ENCODE results near the gene GPA33. TPM values are rescaled to one million over a fixed set of nuclear protein-coding genes. Genes with fewer than 3 reads are reported as not detected.

GPA33 gene
- total RNA-seq, 3 donors from 2014 or later (not counting 1 experiment from before 2014, with no cell fraction given) = 2.9 to 4.6 (median 4.5) TPM

GRCh38 chr1:167081594-167082156 is 8.5 kb downstream of the GPA33 start:
- DNase-seq (no peak), ATAC-seq (no peak)
- Mint-ChIP-seq H3K27me3 (ENCODE audit: low read depth in 2 of 2) (peaks cover 0 to 8% of the 10 kb centered on the region in 2 donors), H3K4me3 (no peak overlapping the region), H3K36me3 (no peaks in the 10 kb centered on the region), H3K27ac (no peak overlapping the region), H3K9me3 (no peaks in the 10 kb centered on the region), H3K4me1 (peaks cover 30 to 49% of the 10 kb centered on the region in 2 donors)
- H3K4me1 ChIP-seq (ENCODE audit: control insufficient read depth, insufficient read depth, low read length) = peaks cover 18% of the 10 kb centered on the region
- no peaks in the 10 kb centered on the region for H3K9me3 ChIP-seq (ENCODE audit: control insufficient read depth, insufficient read depth, low read length)
- H3K36me3 ChIP-seq (ENCODE audit: control insufficient read depth, insufficient read depth, low read length) = no peaks in the 10 kb centered on the region
- intact Hi-C loops (cut with micrococcal nuclease) = no loop called here
- no peak for TF ChIP-seq CTCF (IDR thresholded peaks at IDR 0.05)
- H3K4me3 ChIP-seq (ENCODE audit: low read length) = no peak overlapping the region
- H3K27me3 ChIP-seq (ENCODE audit: control insufficient read depth, insufficient read depth, low read length) = no peaks in the 10 kb centered on the region
- no peak overlapping the region for H3K27ac ChIP-seq (ENCODE audit: low read length)
- 90% methylated on average over 6 of the region's 8 CpGs for WGBS (ENCODE audit: insufficient coverage)

GRCh38 chr1:167077868-167078210 is 12.3 kb downstream of the GPA33 start:
- H3K27me3 ChIP-seq (ENCODE audit: control insufficient read depth, insufficient read depth, low read length) = no peaks in the 10 kb centered on the region
- H3K9me3 ChIP-seq (ENCODE audit: control insufficient read depth, insufficient read depth, low read length) = no peaks in the 10 kb centered on the region
- Mint-ChIP-seq H3K27ac (peak overlapping the region; percentile 71 to 73), H3K36me3 (no peaks in the 10 kb centered on the region), H3K9me3 (no peaks in the 10 kb centered on the region), H3K4me3 (peak overlapping the region; percentile 80), H3K27me3 (ENCODE audit: low read depth in 2 of 2) (peaks cover 0 to 8% of the 10 kb centered on the region in 2 donors), H3K4me1 (peaks cover 55 to 62% of the 10 kb centered on the region in 2 donors)
- TF ChIP-seq CTCF (IDR thresholded peaks at IDR 0.05) = no peak
- intact Hi-C loops (cut with micrococcal nuclease) = loop anchor here (2.0 kb wide), 1 partner anchor 13 kb away; the partner anchor contains the start of gene GPA33
- no peak overlapping the region for H3K4me3 ChIP-seq (ENCODE audit: low read length)
- no peak overlapping the region for H3K27ac ChIP-seq (ENCODE audit: low read length)
- DNase-seq = no peak
- no peak for ATAC-seq
- peaks cover 38% of the 10 kb centered on the region for H3K4me1 ChIP-seq (ENCODE audit: control insufficient read depth, insufficient read depth, low read length)
- no peaks in the 10 kb centered on the region for H3K36me3 ChIP-seq (ENCODE audit: control insufficient read depth, insufficient read depth, low read length)

GRCh38 chr1:167077128-167077867 is 12.9 kb downstream of the GPA33 start:
- peaks cover 38% of the 10 kb centered on the region for H3K4me1 ChIP-seq (ENCODE audit: control insufficient read depth, insufficient read depth, low read length)
- intact Hi-C loops (cut with micrococcal nuclease) = loop anchor here (2.0 kb wide), 1 partner anchor 14 kb away; the partner anchor contains the start of gene GPA33
- no peaks in the 10 kb centered on the region for H3K9me3 ChIP-seq (ENCODE audit: control insufficient read depth, insufficient read depth, low read length)
- H3K4me3 ChIP-seq (ENCODE audit: low read length) = no peak overlapping the region
- Mint-ChIP-seq H3K36me3 (no peaks in the 10 kb centered on the region), H3K4me1 (peaks cover 55 to 62% of the 10 kb centered on the region in 2 donors), H3K4me3 (peak overlapping the region; percentile 80), H3K27ac (peak overlapping the region; percentile 71 to 73), H3K9me3 (no peaks in the 10 kb centered on the region), H3K27me3 (ENCODE audit: low read depth in 2 of 2) (peaks cover 0 to 8% of the 10 kb centered on the region in 2 donors)
- 95% methylated on average over 3 of the region's 3 CpGs for WGBS (ENCODE audit: insufficient coverage)
- no peak for DNase-seq
- no peak overlapping the region for H3K27ac ChIP-seq (ENCODE audit: low read length)
- ATAC-seq = peak in 1 of 3 donors; percentile 43
- H3K36me3 ChIP-seq (ENCODE audit: control insufficient read depth, insufficient read depth, low read length) = no peaks in the 10 kb centered on the region
- no peak for TF ChIP-seq CTCF (IDR thresholded peaks at IDR 0.05)
- no peaks in the 10 kb centered on the region for H3K27me3 ChIP-seq (ENCODE audit: control insufficient read depth, insufficient read depth, low read length)
